SU-DHL-6 (cell line): ENCODE measurements around the gene CD8B.

Experiments used
- H2AFZ ChIP-seq: fragments of 200-600 bp; sonication (generic); 2 replicates; pipeline ENCODE4 v1.6.1; 2014; ENCODE audit warnings: low read depth, mild to moderate bottlenecking, moderate library complexity, mixed read lengths, antibody characterized with exemption, low read length; ENCODE audit not compliant: severe bottlenecking
- H3F3A ChIP-seq: fragments of 200-600 bp; shearing (Covaris generic); 2 replicates; pipeline ENCODE4 v1.6.0; 2016; ENCODE audit warnings: antibody characterized with exemption, mild to moderate bottlenecking; ENCODE audit not compliant: insufficient read depth
- H3K27ac ChIP-seq: fragments of 200-600 bp; sonication (generic); 2 replicates; pipeline ENCODE4 v1.5.1; 2016; ENCODE audit warnings: low read depth, mild to moderate bottlenecking, low read length, moderate library complexity, mixed read lengths
- H3K27me3 ChIP-seq: fragments of 200-600 bp; sonication (generic), shearing (Covaris generic); 2 replicates; pipeline ENCODE4 v1.6.0; 2014; ENCODE audit warnings: mild to moderate bottlenecking, low read length
- H3K36me3 ChIP-seq: fragments of 200-600 bp; sonication (generic); 2 replicates; pipeline ENCODE4 v1.6.1; 2014; ENCODE audit warnings: mild to moderate bottlenecking, low read length, mixed read lengths
- H3K4me2 ChIP-seq: fragments of 300-600, 200-600 bp; shearing (Covaris generic), sonication (generic); 2 replicates; pipeline ENCODE4 v1.6.0; 2014; ENCODE audit warnings: low read length, low read depth, mild to moderate bottlenecking; ENCODE audit not compliant: poor library complexity, severe bottlenecking
- H3K4me3 ChIP-seq: fragments of 200-600 bp; sonication (generic); 2 replicates; pipeline ENCODE4 v1.5.1; 2014; ENCODE audit warnings: antibody characterized with exemption, low read length, mild to moderate bottlenecking, mixed read lengths; ENCODE audit not compliant: insufficient read depth, poor library complexity, severe bottlenecking
- H3K79me2 ChIP-seq: fragments of 200-600 bp; sonication (generic); 2 replicates; pipeline ENCODE4 v1.6.1; 2014; ENCODE audit warnings: mild to moderate bottlenecking, low read length, moderate library complexity; ENCODE audit not compliant: insufficient read depth
- H3K9ac ChIP-seq: fragments of 200-600 bp; sonication (generic); 2 replicates; pipeline ENCODE4 v1.7.0; 2014; ENCODE audit warnings: mild to moderate bottlenecking, low read length
- H3K9me2 ChIP-seq: fragments of 200-600 bp; sonication (generic); replicated peaks from 2 replicates; pipeline ENCODE4 v1.6.1; 2014; ENCODE audit warnings: low read length; ENCODE audit not compliant: insufficient read depth
- H3K9me3 ChIP-seq: fragments of 200-600 bp; sonication (generic); 2 replicates; pipeline ENCODE4 v1.6.1; 2014; ENCODE audit warnings: low read length, mixed read lengths; ENCODE audit not compliant: insufficient read depth
- H4K20me1 ChIP-seq: fragments of 200-600 bp; sonication (generic); 2 replicates; pipeline ENCODE4 v1.6.1; 2014; ENCODE audit warnings: low read depth, mild to moderate bottlenecking, antibody characterized with exemption, low read length, moderate library complexity, mixed read lengths
- CTCF ChIP-seq: fragments of 200-600 bp; sonication (generic); IDR thresholded peaks from one replicate; pipeline ENCODE4 v1.5.1; 2017; ENCODE audit warnings: antibody characterized with exemption, mild to moderate bottlenecking, low read length, moderate library complexity; ENCODE audit not compliant: insufficient read depth, poor library complexity, severe bottlenecking
- EZH2phosphoT487 ChIP-seq: fragments of 200-600 bp; sonication (generic), shearing (Covaris generic); conservative IDR thresholded peaks from 2 replicates; pipeline ENCODE4 v1.6.1; 2018; ENCODE audit warnings: mild to moderate bottlenecking, antibody characterized with exemption, low read length, moderate library complexity, mixed read lengths

Gene CD8B

GRCh38 chr2:86809481-86810121 lies 52.1 kb downstream of the CD8B start:
- no peaks in the 10 kb centered on the region for H3K36me3 ChIP-seq
- no peaks in the 10 kb centered on the region for H3K79me2 ChIP-seq
- H3K4me3 ChIP-seq, result no peak overlapping the region
- no peaks in the 10 kb centered on the region for H3K9me2 ChIP-seq
- no peak overlapping the region for H3K27ac ChIP-seq
- H4K20me1 ChIP-seq, result no peaks in the 10 kb centered on the region
- H2AFZ ChIP-seq, result no peak overlapping the region
- no peaks in the 10 kb centered on the region for H3F3A ChIP-seq
- H3K27me3 ChIP-seq, result no peaks in the 10 kb centered on the region
- no peaks in the 10 kb centered on the region for H3K9me3 ChIP-seq
- no peak overlapping the region for H3K4me2 ChIP-seq
- TF ChIP-seq CTCF, result no peak
- H3K9ac ChIP-seq, result no peak overlapping the region

GRCh38 chr2:86808315-86809161 lies 53.1 kb downstream of the CD8B start:
- Histone ChIP-seq H3K9me3 (no peaks in the 10 kb centered on the region), H3K27ac (no peak overlapping the region), H3F3A (no peaks in the 10 kb centered on the region), H2AFZ (peak overlapping the region; percentile 78), H3K4me3 (no peak overlapping the region), H3K79me2 (no peaks in the 10 kb centered on the region), H3K36me3 (no peaks in the 10 kb centered on the region), H3K9ac (peak overlapping the region; percentile 26; the same call in 1 of the 2 replicates), H3K27me3 (no peaks in the 10 kb centered on the region), H3K4me2 (peak overlapping the region; percentile 53), H3K9me2 (no peaks in the 10 kb centered on the region), H4K20me1 (no peaks in the 10 kb centered on the region)
- TF ChIP-seq EZH2phosphoT487 (no peak), CTCF (peak; percentile 60)

GRCh38 chr2:86807468-86808275 lies 54.0 kb downstream of the CD8B start:
- Histone ChIP-seq H3K79me2 (no peaks in the 10 kb centered on the region), H3K36me3 (no peaks in the 10 kb centered on the region), H3K9me3 (no peaks in the 10 kb centered on the region), H3K9ac (peak overlapping the region; percentile 26; the same call in 1 of the 2 replicates), H3K27me3 (no peaks in the 10 kb centered on the region), H3K4me2 (peak overlapping the region; percentile 53), H3F3A (no peaks in the 10 kb centered on the region), H3K4me3 (peak overlapping the region; percentile 29), H4K20me1 (no peaks in the 10 kb centered on the region), H3K9me2 (no peaks in the 10 kb centered on the region), H3K27ac (no peak overlapping the region), H2AFZ (peak overlapping the region; percentile 78)
- TF ChIP-seq CTCF (no peak), EZH2phosphoT487 (no peak)
